ENCODE data around the gene RCN1. TPM values are rescaled to one million over a fixed set of nuclear protein-coding genes. Genes with fewer than 3 reads are reported as not detected.
A peak's percentile ranks its signal among the peaks of the same experiment; 100 is the strongest.

Gene RCN1
- total RNA-seq, 1 donor from 2014 or later: 24.6 TPM

GRCh38 chr11:32153747-32154146, 62.9 kb downstream of the RCN1 start:
- no peak for DNase-seq
- intact Hi-C loops (cut with micrococcal nuclease): no loop called here
- H3K4me1 ChIP-seq: peaks cover 18% of the 10 kb centered on the region
- peak overlapping the region; percentile 61 for H3K27ac ChIP-seq (replicated peaks)
- H3K27me3 ChIP-seq (ENCODE audit: low read depth): peaks cover 17% of the 10 kb centered on the region
- no peak for TF ChIP-seq CTCF (IDR thresholded peaks at IDR 0.05; ENCODE audit: borderline replicate concordance)
- no peak overlapping the region for H3K4me3 ChIP-seq
- H3K9me3 ChIP-seq (replicated peaks): peaks cover 14% of the 10 kb centered on the region
- H3K36me3 ChIP-seq: no peaks in the 10 kb centered on the region

- TF ChIP-seq CTCF (IDR thresholded peaks at IDR 0.05; ENCODE audit: borderline replicate concordance): no peak
- H3K27me3 ChIP-seq (ENCODE audit: low read depth): peaks cover 17% of the 10 kb centered on the region
- H3K9me3 ChIP-seq (replicated peaks): peaks cover 14% of the 10 kb centered on the region
- intact Hi-C loops (cut with micrococcal nuclease): no loop called here
- H3K36me3 ChIP-seq: no peaks in the 10 kb centered on the region
- no peak overlapping the region for H3K27ac ChIP-seq (replicated peaks)
- H3K4me1 ChIP-seq: peaks cover 18% of the 10 kb centered on the region
- H3K4me3 ChIP-seq: no peak overlapping the region
- DNase-seq: no peak
Measured at GRCh38 chr11:32154275-32154674, 63.4 kb downstream of the RCN1 start.

Measured in left ventricle myocardium inferior (tissue), 1 donor.